Prostate gland (tissue), 2 donors: ENCODE data around the gene SDC1. TPM values are rescaled to one million over a fixed set of nuclear protein-coding genes. Genes with fewer than 3 reads are reported as not detected.
A peak's percentile ranks its signal among the peaks of the same experiment; 100 is the strongest.

Experiments
- DNase-seq: peaks from one replicate; pipeline ENCODE4 v3.0.0-alpha.2; 2019; ENCODE audit warnings: low spot score
- H3K27ac ChIP-seq, 2 donors: fragments of 200-600 bp; sonication (generic); 2 replicates each; pipeline ENCODE4 v1.5.1; 2017 to 2019
- H3K27me3 ChIP-seq: fragments of 200-600 bp; sonication (generic); replicated peaks from 2 replicates; pipeline ENCODE4 v1.5.1; 2019; ENCODE audit not compliant: insufficient read depth
- H3K36me3 ChIP-seq, 2 donors: fragments of 200-600 bp; sonication (generic); 1 replicate in 1 of 2; 2 replicates in 1 of 2; pipeline versions ENCODE4 v1.5.1 to v1.8.1; 2017 to 2019
- H3K4me1 ChIP-seq: fragments of 200-600 bp; sonication (generic); replicated peaks from 2 replicates; pipeline ENCODE4 v1.5.1; 2019
- H3K4me3 ChIP-seq, 2 donors: fragments of 200-600 bp; sonication (generic); 2 replicates each; pipeline ENCODE4 v1.5.1; 2017 to 2019
- H3K9me3 ChIP-seq: fragments of 200-600 bp; sonication (generic); 2 replicates; pipeline ENCODE4 v1.5.1; 2017
- CTCF ChIP-seq, 4 experiments: fragments of 200-600 bp in 2 of 4; fragments of 450-650 bp in 2 of 4; sonication (generic) in 2 of 4; IDR thresholded peaks; 1 replicate in 3 of 4; 2 replicates in 1 of 4; pipeline ENCODE4 v1.5.1; 2016 to 2019; ENCODE audit warnings: antibody characterized with exemption in 4 of 4, mild to moderate bottlenecking in 2 of 4, moderate library complexity in 2 of 4
- POLR2A ChIP-seq: fragments of 450-650 bp; IDR thresholded peaks from one replicate; pipeline ENCODE4 v1.6.1; 2016; ENCODE audit warnings: antibody characterized with exemption, mild to moderate bottlenecking
- POLR2AphosphoS5 ChIP-seq: sonication (generic); formaldehyde crosslinking; IDR thresholded peaks from one replicate; pipeline ENCODE4 v1.6.1; 2017; ENCODE audit warnings: antibody characterized with exemption
- WGBS: methylation state at CpG from one replicate; pipeline ENCODE4 v1.1.5; 2018; 5-methylcytosine and 5-hydroxymethylcytosine counted together
- intact Hi-C: fragments of 100-400 bp; cut with DNase I; formaldehyde crosslinking; loops from one replicate; pipeline ENCODE4 v1.14.2; 2022
- total RNA-seq, 2 donors: library from RNA; depleted of rRNA; stranded (reverse); fragments of >200 nt; gene quantifications; one replicate each; pipeline ENCODE4 v1.1.0, GENCODE V29; 2016

Gene SDC1
- total RNA-seq, 2 donors from 2014 or later = 103 to 167 TPM

DNA sequence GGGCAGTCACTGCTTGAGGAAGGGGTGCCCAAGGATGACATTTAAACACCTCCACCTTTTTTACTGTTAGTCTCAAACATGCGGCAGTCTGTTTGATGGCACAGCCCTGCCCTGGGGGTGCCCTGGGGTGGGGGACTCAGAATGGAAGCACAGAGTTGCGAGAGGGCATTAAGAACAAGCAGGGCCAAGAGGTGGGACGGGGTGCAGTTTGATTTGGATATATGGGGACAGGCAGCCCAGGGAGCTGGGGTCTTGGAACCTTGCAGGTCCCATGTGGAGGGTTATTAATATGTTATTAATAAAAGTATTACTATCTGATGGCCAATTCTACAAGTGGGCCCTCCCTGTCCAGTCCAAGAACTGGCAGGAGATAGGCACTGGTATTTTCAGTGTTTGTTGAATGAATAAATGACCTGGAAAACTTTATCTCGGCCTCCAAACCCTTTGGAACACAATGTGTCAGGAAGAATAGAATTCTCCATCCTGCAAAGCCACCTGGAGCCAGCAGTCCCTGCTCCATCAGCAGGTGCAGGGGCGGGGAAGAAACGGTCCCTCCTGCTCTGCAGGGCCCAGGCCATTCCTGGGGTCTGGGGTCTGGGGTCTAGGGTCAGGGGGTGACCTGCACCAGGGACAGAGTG, 25.2 kb downstream of the SDC1 start:
- intact Hi-C loops = no loop called here
- no peaks in the 10 kb centered on the region for H3K9me3 ChIP-seq
- H3K27me3 ChIP-seq = no peaks in the 10 kb centered on the region
- H3K27ac ChIP-seq = no peak overlapping the region
- no peak for DNase-seq
- H3K36me3 ChIP-seq = no peaks in the 10 kb centered on the region
- WGBS = 79% methylated on average over 6 of the region's 6 CpGs
- TF ChIP-seq POLR2A = no peak
- TF ChIP-seq CTCF (IDR thresholded peaks at IDR 0.05) = no peak
- H3K4me1 ChIP-seq = peaks cover 15% of the 10 kb centered on the region
- no peak overlapping the region for H3K4me3 ChIP-seq

DNA sequence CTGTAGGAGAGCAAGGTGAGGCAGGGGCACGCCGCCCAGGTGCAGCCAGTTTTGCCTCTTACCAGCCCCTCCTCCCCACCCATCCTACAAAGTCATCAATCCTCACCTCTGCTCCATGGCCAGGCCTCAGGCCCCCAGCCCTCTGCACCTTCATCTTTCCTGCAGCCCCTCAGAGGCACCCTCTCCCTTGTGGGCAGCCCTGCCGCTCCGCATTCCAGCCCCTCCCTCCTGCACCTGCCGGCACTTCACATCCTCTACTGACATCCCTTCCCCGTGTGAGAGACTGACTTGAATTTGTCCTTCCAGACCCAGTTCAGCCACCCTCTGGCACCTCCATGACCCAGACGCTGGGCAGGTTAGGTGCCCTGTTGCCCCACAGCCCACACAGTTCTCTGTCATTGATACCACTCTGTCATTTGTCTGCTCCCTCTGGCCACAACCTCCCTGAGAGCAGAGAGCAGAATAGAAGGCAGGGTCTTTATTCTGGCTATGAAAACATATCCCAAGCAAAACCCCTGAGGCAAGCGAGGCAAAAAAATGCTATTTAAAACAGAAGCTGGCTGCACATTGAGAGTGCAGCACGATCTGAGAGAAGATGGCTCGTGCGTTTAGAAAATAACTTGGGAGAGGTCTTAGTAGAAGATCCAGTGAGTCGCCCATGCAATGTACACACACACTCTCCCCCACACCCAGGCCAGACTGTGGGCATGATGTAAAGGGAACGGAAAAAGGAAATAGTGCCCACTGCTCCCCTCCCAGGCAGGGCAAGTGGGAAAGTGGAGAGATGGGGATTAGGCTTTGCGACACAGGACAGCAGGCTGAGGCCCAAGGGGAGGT, 25.9 kb downstream of the SDC1 start:
- no peaks in the 10 kb centered on the region for H3K27me3 ChIP-seq
- TF ChIP-seq POLR2AphosphoS5 (no peak), CTCF (IDR thresholded peaks at IDR 0.05) (no peak), POLR2A (no peak)
- peak overlapping the region in 1 of 2 donors; percentile 77 for H3K27ac ChIP-seq
- H3K36me3 ChIP-seq = no peaks in the 10 kb centered on the region
- H3K4me3 ChIP-seq = no peak overlapping the region
- DNase-seq = no peak
- intact Hi-C loops = no loop called here
- H3K4me1 ChIP-seq = peaks cover 15% of the 10 kb centered on the region
- H3K9me3 ChIP-seq = no peaks in the 10 kb centered on the region
- WGBS = 63% methylated on average over 14 of the region's 14 CpGs

DNA sequence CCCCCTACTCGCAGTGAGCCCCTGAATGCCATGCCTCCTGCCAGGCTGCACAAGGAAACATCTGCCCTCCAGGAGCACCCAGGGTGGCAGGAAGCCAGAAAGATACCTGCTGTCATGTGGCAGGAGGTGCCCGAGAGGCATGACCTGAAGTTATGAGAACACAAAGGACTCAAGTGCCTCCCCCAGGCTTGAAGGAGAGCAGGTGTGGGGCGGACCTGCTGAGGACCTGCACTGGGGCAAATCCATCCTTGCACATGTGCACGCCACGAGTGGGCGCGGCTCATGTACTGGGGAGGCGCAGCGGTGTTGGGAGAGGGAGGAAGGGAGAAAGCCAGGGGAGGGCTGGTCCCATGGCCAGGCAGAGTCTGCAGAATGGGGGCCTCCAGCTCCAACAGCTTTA, 26.9 kb downstream of the SDC1 start:
- intact Hi-C loops = no loop called here
- 48% methylated on average over 8 of the region's 9 CpGs for WGBS
- Histone ChIP-seq H3K9me3 (no peaks in the 10 kb centered on the region), H3K4me3 (no peak overlapping the region), H3K27me3 (no peaks in the 10 kb centered on the region), H3K36me3 (no peaks in the 10 kb centered on the region), H3K27ac (peak overlapping the region; percentile 36 to 77), H3K4me1 (peaks cover 15% of the 10 kb centered on the region)
- peak; percentile 32 for TF ChIP-seq POLR2AphosphoS5
- TF ChIP-seq CTCF (IDR thresholded peaks at IDR 0.05) = no peak
- peak; percentile 21 for TF ChIP-seq POLR2A
- peak; percentile 42 for DNase-seq

DNA sequence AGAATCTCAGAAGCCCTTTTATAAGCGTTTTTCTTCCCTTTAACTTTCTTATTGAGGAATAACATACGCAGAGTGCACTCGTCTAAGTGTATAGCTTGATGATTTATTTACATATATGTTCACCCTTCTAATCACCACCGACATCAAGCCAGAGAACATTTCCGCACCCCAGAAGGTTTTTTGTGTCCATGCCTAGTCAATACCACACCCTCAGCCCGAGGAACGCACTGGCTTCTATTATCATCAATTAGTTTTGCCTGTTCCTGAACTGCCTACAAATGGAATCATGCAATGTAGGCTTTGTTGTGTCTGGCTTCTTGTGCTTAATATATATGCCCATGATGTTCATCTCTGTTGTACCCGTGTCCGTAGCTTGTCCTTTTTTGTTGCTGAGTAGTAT, 27.7 kb downstream of the SDC1 start:
- intact Hi-C loops = no loop called here
- Histone ChIP-seq H3K9me3 (no peaks in the 10 kb centered on the region), H3K27ac (peak overlapping the region; percentile 67 to 77), H3K36me3 (no peaks in the 10 kb centered on the region), H3K4me3 (no peak overlapping the region), H3K4me1 (peaks cover 15% of the 10 kb centered on the region), H3K27me3 (no peaks in the 10 kb centered on the region)
- no peak for DNase-seq
- 37% methylated on average over 9 of the region's 9 CpGs for WGBS
- TF ChIP-seq CTCF (IDR thresholded peaks at IDR 0.05) (no peak), POLR2A (no peak), POLR2AphosphoS5 (no peak)
